PC-3 (cell line): ENCODE results near the gene RAI14. TPM values are rescaled to one million over a fixed set of nuclear protein-coding genes. Genes with fewer than 3 reads are reported as not detected.
"Not testable (repeated sequence)": the region's sequence is repeated elsewhere in the genome, so short reads cannot be mapped to it uniquely, and the experiment has no call there.

Experiments
- ATAC-seq: fragments of 200-7000 bp; cut with Tn5 transposase; 2 replicates; pipeline ENCODE4 v1.9.1; 2020; ENCODE audit warnings: mild to moderate bottlenecking, moderate library complexity
- BruUV-seq: library from RNA; stranded (reverse); fragments of 400-500 nt; replicated peaks from 2 replicates; lab custom pipeline; 2021; lab: Mats Ljungman, UMichigan
- CTCF ChIA-PET: fragments of 300-600 bp; sonication (Branson Sonifier 250); formaldehyde crosslinking; loops from one replicate; lab custom pipeline; 2022; ENCODE audit warnings: antibody characterized with exemption; lab: Charles Lee
- POLR2A ChIA-PET: fragments of 300-600 bp; sonication (Branson Sonifier 250); formaldehyde crosslinking; loops from one replicate; lab custom pipeline; 2022; ENCODE audit warnings: antibody characterized with exemption; ENCODE audit not compliant: unreplicated experiment; lab: Charles Lee
- DNase-seq: peaks from one replicate; pipeline ENCODE4 v3.0.0-alpha.2; 2015
- H2AFZ ChIP-seq: fragments of 300-600 bp; sonication (generic); 2 replicates; pipeline ENCODE4 v1.6.0; 2016; ENCODE audit warnings: antibody characterized with exemption, low read length
- H3F3A ChIP-seq: fragments of 300-600 bp; sonication (generic); one replicate; pipeline ENCODE4 v1.6.0; 2017; ENCODE audit warnings: antibody characterized with exemption, low read length, control low read depth, mild to moderate bottlenecking; ENCODE audit not compliant: unreplicated experiment
- H3K27ac ChIP-seq: fragments of 300-600 bp; sonication (generic); 2 replicates; pipeline ENCODE4 v1.5.1; 2016; ENCODE audit warnings: mild to moderate bottlenecking, low read length
- H3K27me3 ChIP-seq: fragments of 300-600 bp; sonication (generic); 2 replicates; pipeline ENCODE4 v1.6.1; 2016; ENCODE audit warnings: low read length, mixed read lengths
- H3K36me3 ChIP-seq: fragments of 300-600 bp; sonication (generic); 2 replicates; pipeline ENCODE4 v1.6.1; 2016; ENCODE audit warnings: low read depth, mixed run types, low read length, mixed read lengths
- H3K4me1 ChIP-seq: fragments of 300-600 bp; sonication (generic); 2 replicates; pipeline ENCODE4 v1.5.1; 2016; ENCODE audit warnings: low read length; ENCODE audit not compliant: insufficient read depth
- H3K4me2 ChIP-seq: fragments of 300-600 bp; sonication (generic); 2 replicates; pipeline ENCODE4 v1.6.0; 2016; ENCODE audit warnings: low read length
- H3K4me3 ChIP-seq: fragments of 300-600 bp; sonication (generic); 2 replicates; pipeline ENCODE4 v1.5.1; 2016; ENCODE audit warnings: mild to moderate bottlenecking, low read length, mixed read lengths
- H3K79me2 ChIP-seq: fragments of 300-600 bp; sonication (generic); 2 replicates; pipeline ENCODE4 v1.6.1; 2017; ENCODE audit warnings: low read length, mixed read lengths
- H3K9ac ChIP-seq: fragments of 300-600 bp; sonication (generic); 2 replicates; pipeline ENCODE4 v1.6.0; 2016; ENCODE audit warnings: mild to moderate bottlenecking, low read length
- H3K9me2 ChIP-seq: fragments of 300-600 bp; sonication (generic); replicated peaks from 2 replicates; pipeline ENCODE4 v1.6.1; 2016; ENCODE audit warnings: mixed run types, low read length, mixed read lengths
- H3K9me3 ChIP-seq: fragments of 300-600 bp; sonication (generic); 2 replicates; pipeline ENCODE4 v1.6.1; 2016; ENCODE audit warnings: low read length, mixed read lengths
- H4K20me1 ChIP-seq: fragments of 300-600 bp; sonication (generic); 2 replicates; pipeline ENCODE4 v1.6.1; 2016; ENCODE audit warnings: low read length, mixed read lengths
- EZH2 ChIP-seq: fragments of 300-600 bp; sonication (generic); IDR thresholded peaks from one replicate; pipeline ENCODE4 v1.6.1; 2017; ENCODE audit warnings: antibody characterized with exemption, mild to moderate bottlenecking, low read length; ENCODE audit not compliant: unreplicated experiment
- EZH2phosphoT487 ChIP-seq: fragments of 300-600 bp; sonication (generic); IDR thresholded peaks from 2 replicates; pipeline ENCODE4 v1.6.1; 2018; ENCODE audit warnings: mild to moderate bottlenecking, antibody characterized with exemption, low read length, borderline replicate concordance
- intact Hi-C: fragments of 100-400 bp; cut with micrococcal nuclease; formaldehyde crosslinking; loops from 2 replicates; pipeline ENCODE4 v1.9.0; 2023
- total RNA-seq: library from RNA; depleted of rRNA; stranded (reverse); fragments of >200 nt; gene quantifications from 2 replicates; pipeline ENCODE4 v1.2.3, GENCODE V29; 2014
- TF ChIP-seq, protein P1 (sequence below): fragments of 300-600 bp; sonication (generic); conservative IDR thresholded peaks from 2 replicates; pipeline ENCODE4 v1.5.1; 2017; ENCODE audit warnings: antibody characterized with exemption, low read depth, mild to moderate bottlenecking, low read length

The RAI14 gene
- total RNA-seq, 1 experiment from 2014 or later, result 73.5 TPM

DNA sequence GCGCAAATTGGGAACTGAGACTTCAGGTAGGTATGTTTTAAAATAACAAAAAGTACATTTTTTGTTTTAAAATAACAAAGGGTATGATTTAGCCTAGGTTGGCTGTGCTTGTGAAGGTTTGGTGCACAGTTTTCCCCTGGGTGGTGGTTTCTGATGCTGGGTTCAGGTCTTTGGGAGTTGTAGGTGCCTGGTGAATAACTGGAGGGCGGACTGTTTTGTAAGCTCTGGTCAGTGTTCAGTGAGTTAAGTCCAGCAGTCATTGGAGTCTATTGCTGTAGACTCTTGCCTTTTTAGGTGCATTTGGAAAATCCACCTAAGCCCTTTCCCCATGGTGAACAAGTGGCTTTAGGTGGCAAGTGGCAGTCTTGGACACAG, 43.9 kb downstream of the RAI14 start:
- H2AFZ ChIP-seq, result no peak overlapping the region
- TF ChIP-seq, protein P1, sequence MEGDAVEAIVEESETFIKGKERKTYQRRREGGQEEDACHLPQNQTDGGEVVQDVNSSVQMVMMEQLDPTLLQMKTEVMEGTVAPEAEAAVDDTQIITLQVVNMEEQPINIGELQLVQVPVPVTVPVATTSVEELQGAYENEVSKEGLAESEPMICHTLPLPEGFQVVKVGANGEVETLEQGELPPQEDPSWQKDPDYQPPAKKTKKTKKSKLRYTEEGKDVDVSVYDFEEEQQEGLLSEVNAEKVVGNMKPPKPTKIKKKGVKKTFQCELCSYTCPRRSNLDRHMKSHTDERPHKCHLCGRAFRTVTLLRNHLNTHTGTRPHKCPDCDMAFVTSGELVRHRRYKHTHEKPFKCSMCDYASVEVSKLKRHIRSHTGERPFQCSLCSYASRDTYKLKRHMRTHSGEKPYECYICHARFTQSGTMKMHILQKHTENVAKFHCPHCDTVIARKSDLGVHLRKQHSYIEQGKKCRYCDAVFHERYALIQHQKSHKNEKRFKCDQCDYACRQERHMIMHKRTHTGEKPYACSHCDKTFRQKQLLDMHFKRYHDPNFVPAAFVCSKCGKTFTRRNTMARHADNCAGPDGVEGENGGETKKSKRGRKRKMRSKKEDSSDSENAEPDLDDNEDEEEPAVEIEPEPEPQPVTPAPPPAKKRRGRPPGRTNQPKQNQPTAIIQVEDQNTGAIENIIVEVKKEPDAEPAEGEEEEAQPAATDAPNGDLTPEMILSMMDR, result no peak
- no peak for TF ChIP-seq EZH2
- no peak for TF ChIP-seq EZH2phosphoT487
- H3K9ac ChIP-seq, result no peak overlapping the region
- POLR2A ChIA-PET, result no interaction called here
- CTCF ChIA-PET, result no interaction called here
- no peak overlapping the region for H3K27ac ChIP-seq
- intact Hi-C loops, result no loop called here
- no peaks in the 10 kb centered on the region for H3K27me3 ChIP-seq
- no peak overlapping the region for H3K4me2 ChIP-seq
- H3F3A ChIP-seq, result no peaks in the 10 kb centered on the region
- no TSS peak for BruUV-seq
- H4K20me1 ChIP-seq, result no peaks in the 10 kb centered on the region
- H3K9me3 ChIP-seq, result no peaks in the 10 kb centered on the region
- H3K4me3 ChIP-seq, result no peak overlapping the region
- ATAC-seq, result no peak
- peaks cover 12% of the 10 kb centered on the region for H3K4me1 ChIP-seq
- H3K79me2 ChIP-seq, result peaks cover 70% of the 10 kb centered on the region
- H3K9me2 ChIP-seq, result no peaks in the 10 kb centered on the region
- no peak for DNase-seq
- peaks cover 7% of the 10 kb centered on the region for H3K36me3 ChIP-seq

DNA sequence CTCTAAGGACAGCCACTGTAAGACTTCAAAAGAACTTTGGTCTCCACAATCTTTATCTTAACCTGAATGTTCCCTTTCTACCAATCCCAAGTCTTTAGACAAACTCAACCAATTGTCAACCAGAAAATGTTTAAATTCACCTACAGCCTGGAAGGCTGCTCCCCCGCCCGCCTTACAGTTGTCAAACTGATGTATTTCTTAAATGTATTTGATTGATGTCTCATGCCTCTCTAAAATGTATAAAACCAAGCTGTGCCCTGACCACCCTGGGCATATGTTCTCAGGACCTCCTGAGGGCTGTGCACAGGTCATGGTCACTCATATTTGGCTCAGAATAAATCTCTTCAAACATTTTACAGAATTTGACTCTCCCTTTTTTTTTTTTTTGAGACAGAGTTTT, 45.3 kb downstream of the RAI14 start:
- peaks cover 14% of the 10 kb centered on the region for H3K36me3 ChIP-seq
- POLR2A ChIA-PET, result not testable (repeated sequence)

DNA sequence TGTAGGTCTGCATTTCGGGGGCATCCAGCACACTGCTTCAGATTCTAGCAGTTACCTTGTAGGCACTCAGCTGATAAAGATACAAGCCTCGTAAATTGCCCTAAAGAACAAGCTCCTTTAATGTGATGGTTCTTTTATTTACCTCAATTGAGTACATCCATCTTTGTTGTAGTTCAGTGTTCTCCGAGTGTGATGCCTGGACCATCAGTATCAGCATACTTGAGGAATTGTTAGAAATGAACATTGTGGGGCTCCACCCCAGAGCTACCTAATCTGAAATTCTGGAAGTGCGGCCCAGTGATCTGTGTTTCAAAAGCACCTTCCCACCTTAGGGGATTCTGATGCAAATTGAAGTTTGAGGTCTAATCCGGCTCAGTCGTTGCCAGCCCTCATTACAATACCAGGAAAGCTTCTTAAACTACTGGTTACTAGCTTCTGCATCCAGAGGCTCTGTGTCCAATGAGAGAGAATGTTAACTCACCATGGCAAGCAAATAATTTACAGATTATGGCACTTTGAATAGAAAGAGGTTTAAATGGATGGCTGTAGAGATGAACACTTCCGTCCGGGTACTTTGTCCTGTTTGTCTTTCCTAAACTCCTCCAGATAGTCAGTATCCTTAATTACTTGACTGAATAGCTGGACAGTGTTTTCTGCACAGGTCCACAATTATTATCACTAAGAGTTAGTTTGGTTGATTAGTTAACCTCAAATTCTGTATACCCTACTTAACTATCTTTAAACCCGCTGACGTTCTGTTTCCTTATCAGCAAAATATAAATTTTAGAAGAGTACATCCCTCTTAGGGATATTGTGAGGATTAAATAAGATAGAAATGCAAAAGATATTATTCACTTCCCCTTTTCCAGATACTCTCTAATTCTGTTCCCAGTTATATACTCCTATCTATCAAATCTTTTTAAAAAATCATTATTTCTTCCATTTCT, 47.9 kb downstream of the RAI14 start:
- no peak overlapping the region for H3K9ac ChIP-seq
- H3K9me2 ChIP-seq, result no peaks in the 10 kb centered on the region
- DNase-seq (no peak), ATAC-seq (no peak)
- BruUV-seq, result no TSS peak
- no peaks in the 10 kb centered on the region for H4K20me1 ChIP-seq
- no peak overlapping the region for H3K4me3 ChIP-seq
- no peak overlapping the region for H2AFZ ChIP-seq
- H3K4me1 ChIP-seq, result peaks cover 24% of the 10 kb centered on the region
- peaks cover 12% of the 10 kb centered on the region for H3K36me3 ChIP-seq
- H3K79me2 ChIP-seq, result peaks cover 66% of the 10 kb centered on the region
- H3K27ac ChIP-seq, result no peak overlapping the region
- CTCF ChIA-PET, result interaction anchor here (0.6 kb wide), 1 partner anchor 47 kb away, joined by 3 read pairs; no protein-coding TSS in a partner anchor
- no peaks in the 10 kb centered on the region for H3K27me3 ChIP-seq
- POLR2A ChIA-PET, result interaction anchor here (0.6 kb wide), 1 partner anchor 14 kb away, joined by 6 read pairs; no protein-coding TSS in a partner anchor
- no peaks in the 10 kb centered on the region for H3K9me3 ChIP-seq
- no peak overlapping the region for H3K4me2 ChIP-seq
- intact Hi-C loops, result no loop called here
- TF ChIP-seq, protein P1, result no peak
- TF ChIP-seq EZH2, result no peak
- no peak for TF ChIP-seq EZH2phosphoT487
- peaks cover 5% of the 10 kb centered on the region for H3F3A ChIP-seq

More for the DNA sequence above, 45.3 kb downstream of the RAI14 start:
- H4K20me1 ChIP-seq, intact Hi-C loops, H3K9me3 ChIP-seq, H3F3A ChIP-seq, H3K9ac ChIP-seq, BruUV-seq, ATAC-seq, H2AFZ ChIP-seq, DNase-seq, H3K27me3 ChIP-seq, H3K9me2 ChIP-seq, H3K4me3 ChIP-seq, H3K4me2 ChIP-seq: not testable (repeated sequence)
- Histone ChIP-seq H3K4me1 (peaks cover 20% of the 10 kb centered on the region), H3K27ac (peak overlapping the region; percentile 26; the same call in 1 of the 2 replicates), H3K79me2 (peaks cover 67% of the 10 kb centered on the region)
- CTCF ChIA-PET, result interaction anchor here (0.6 kb wide), 1 partner anchor 150 kb away, joined by 3 read pairs; no protein-coding TSS in a partner anchor
